GM12874 (cell line): ENCODE measurements around the gene DCUN1D4.

ENCODE experiments used
- CTCF ChIP-seq: IDR thresholded peaks from 2 replicates; pipeline ENCODE4 v1.5.1; 2011; ENCODE audit warnings: low read depth, mild to moderate bottlenecking, control low read depth, low read length, moderate library complexity; ENCODE audit not compliant: insufficient read depth

The DCUN1D4 gene

GRCh38 chr4:51880016-51880915, 37.3 kb downstream of the DCUN1D4 start:
- TF ChIP-seq CTCF: no peak

GRCh38 chr4:51884055-51884454, 41.1 kb downstream of the DCUN1D4 start:
- no peak for TF ChIP-seq CTCF

- TF ChIP-seq CTCF: no peak
Measured at GRCh38 chr4:51884606-51885005, 41.7 kb downstream of the DCUN1D4 start.

GRCh38 chr4:51885363-51885762, 42.4 kb downstream of the DCUN1D4 start:
- TF ChIP-seq CTCF: peak; percentile 43; the same call in 1 of the 2 replicates

- TF ChIP-seq CTCF: no peak
Measured at GRCh38 chr4:51890760-51891159, 47.8 kb downstream of the DCUN1D4 start.

- no peak for TF ChIP-seq CTCF
Measured at GRCh38 chr4:51894059-51894645, 51.2 kb downstream of the DCUN1D4 start.

GRCh38 chr4:51895158-51895557, 52.2 kb downstream of the DCUN1D4 start:
- no peak for TF ChIP-seq CTCF
